Right cardiac atrium (tissue), 5 donors: Measurements from ENCODE around the gene ASB7. TPM values are rescaled to one million over a fixed set of nuclear protein-coding genes. Genes with fewer than 3 reads are reported as not detected.

ENCODE experiments used
- ATAC-seq, 2 donors: fragments of 200-7000 bp; cut with Tn5 transposase; one replicate each; pipeline versions ENCODE4 v1.8.0 to v1.9.1; 2020; ENCODE audit warnings: moderate library complexity in 2 of 2, mild to moderate bottlenecking in 1 of 2
- DNase-seq, 3 donors: peaks; one replicate each; pipeline ENCODE4 v3.0.0-alpha.2; 2020
- H3K27ac ChIP-seq: one replicate; pipeline ENCODE4 v1.5.1; 2013; ENCODE audit warnings: mild to moderate bottlenecking, low read length, control low read depth, moderate library complexity
- H3K27me3 ChIP-seq: one replicate; pipeline ENCODE4 v1.6.1; 2013; ENCODE audit not compliant: control insufficient read depth, insufficient read depth
- H3K4me1 ChIP-seq: one replicate; pipeline ENCODE4 v1.6.1; 2013; ENCODE audit warnings: low read length; ENCODE audit not compliant: control insufficient read depth, insufficient read depth
- H3K4me3 ChIP-seq: one replicate; pipeline ENCODE4 v1.5.1; 2013; ENCODE audit warnings: low read length, control low read depth
- H3K9me3 ChIP-seq: one replicate; pipeline ENCODE4 v1.6.1; 2013; ENCODE audit warnings: low read length; ENCODE audit not compliant: control insufficient read depth
- WGBS: extraction: QIAGEN DNeasy Blood & Tissue Kit; methylation state at CpG from one replicate; pipeline ENCODE4 v1.1.7; 2013; 5-methylcytosine and 5-hydroxymethylcytosine counted together
- intact Hi-C, 4 donors: fragments of 100-400 bp; cut with DNase I; formaldehyde crosslinking; loops; one replicate each; pipeline versions ENCODE4 v1.11.0 to v1.14.0; 2022 to 2023
- polyA plus RNA-seq: library from polyadenylated mRNA; stranded (reverse); fragments of 200-250 nt; gene quantifications from one replicate; pipeline ENCODE4 v1.2.3, GENCODE V29; 2013
- total RNA-seq, 4 donors: library from RNA; stranded (reverse); fragmentation: NEBNext Ultra II Directional; extraction: Animal tissue kit (Norgen Biotek cat#: 25700); gene quantifications; one replicate each; pipeline ENCODE4 v1.2.1, GENCODE V29; 2021
- donor health status: healthy with polysubstance abuse.
- donor health status: DM: no; HTN: yes; CAD: no.
- donor health status: DM: no; HTN: no; CAD: no.
- donor health status: DM: no; HTN: yes; CAD: no; lungs with severe emphysema.
- donor health status: DM: yes; HTN: yes; CAD: no.

ASB7 gene
- total and polyA plus RNA-seq, 5 donors: 3.1 to 9.3 (median 7.5) TPM

DNA sequence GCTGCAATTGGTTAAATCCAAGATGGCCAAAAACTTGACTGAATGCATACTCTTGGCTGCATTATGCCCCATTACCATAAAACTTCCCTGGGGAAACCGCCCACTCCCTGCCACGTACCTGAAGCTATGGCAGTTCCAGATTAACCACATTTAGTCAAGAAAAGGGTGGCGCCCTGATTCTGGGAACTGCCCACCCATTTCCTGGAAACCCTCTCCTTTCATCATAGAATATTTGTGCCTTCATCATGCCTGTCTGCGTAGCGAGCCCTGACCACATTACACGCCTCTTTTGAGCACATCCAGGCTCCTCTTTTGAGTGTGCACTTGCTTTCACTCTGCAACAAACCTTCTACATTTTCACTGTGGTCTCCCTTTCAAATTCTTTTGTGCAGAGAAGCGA is 5.6 kb upstream of the ASB7 start:
- intact Hi-C loops: no loop called here
- no peak overlapping the region for H3K4me3 ChIP-seq
- H3K27me3 ChIP-seq: no peaks in the 10 kb centered on the region
- WGBS: 85% methylated on average over 7 of the region's 7 CpGs
- no peak for ATAC-seq
- no peaks in the 10 kb centered on the region for H3K9me3 ChIP-seq
- H3K27ac ChIP-seq: no peak overlapping the region
- peaks cover 6% of the 10 kb centered on the region for H3K4me1 ChIP-seq
- peak in 2 of 3 donors; percentile 13 to 58 for DNase-seq

DNA sequence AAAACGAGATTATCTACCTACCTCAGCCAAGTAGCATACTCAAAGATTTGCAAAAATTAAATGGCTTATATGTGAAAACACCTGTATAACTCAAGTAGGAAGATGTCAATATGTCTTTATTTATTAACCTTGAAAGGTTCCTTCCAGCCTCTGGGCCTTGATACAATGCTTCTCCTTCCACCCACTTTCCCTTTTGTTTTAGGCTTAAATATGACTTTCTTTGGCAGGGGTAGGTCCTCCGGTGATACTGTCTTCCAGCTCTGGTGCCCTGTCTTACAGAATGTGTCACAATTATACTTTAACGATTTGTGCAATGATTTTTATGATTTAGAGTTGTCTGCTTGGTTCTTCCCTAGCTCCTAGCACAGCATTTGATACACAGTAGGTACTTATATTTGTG is 4.5 kb upstream of the ASB7 start:
- H3K4me3 ChIP-seq: no peak overlapping the region
- intact Hi-C loops: no loop called here
- H3K4me1 ChIP-seq: peaks cover 6% of the 10 kb centered on the region
- no peak for DNase-seq
- no peak overlapping the region for H3K27ac ChIP-seq
- H3K27me3 ChIP-seq: no peaks in the 10 kb centered on the region
- ATAC-seq: no peak
- WGBS: 95% methylated on average over 3 of the region's 3 CpGs
- H3K9me3 ChIP-seq: no peaks in the 10 kb centered on the region

- Histone ChIP-seq H3K27ac (no peak overlapping the region), H3K9me3 (no peaks in the 10 kb centered on the region), H3K4me3 (no peak overlapping the region), H3K27me3 (no peaks in the 10 kb centered on the region), H3K4me1 (peaks cover 6% of the 10 kb centered on the region)
- DNase-seq (no peak), ATAC-seq (no peak)
- intact Hi-C loops: no loop called here
- 98% methylated on average over 1 of the region's 1 CpG for WGBS
Measured at GRCh38 chr15:100598655-100599054, 3.7 kb upstream of the ASB7 start.

GRCh38 chr15:100601163-100601562 is 1.2 kb upstream of the ASB7 start:
- Histone ChIP-seq H3K27ac (no peak overlapping the region), H3K4me1 (peaks cover 6% of the 10 kb centered on the region), H3K4me3 (peak overlapping the region; percentile 90), H3K9me3 (no peaks in the 10 kb centered on the region), H3K27me3 (no peaks in the 10 kb centered on the region)
- DNase-seq (no peak), ATAC-seq (no peak)
- intact Hi-C loops: no loop called here
- under 1% methylated on average over 10 of the region's 10 CpGs for WGBS

DNA sequence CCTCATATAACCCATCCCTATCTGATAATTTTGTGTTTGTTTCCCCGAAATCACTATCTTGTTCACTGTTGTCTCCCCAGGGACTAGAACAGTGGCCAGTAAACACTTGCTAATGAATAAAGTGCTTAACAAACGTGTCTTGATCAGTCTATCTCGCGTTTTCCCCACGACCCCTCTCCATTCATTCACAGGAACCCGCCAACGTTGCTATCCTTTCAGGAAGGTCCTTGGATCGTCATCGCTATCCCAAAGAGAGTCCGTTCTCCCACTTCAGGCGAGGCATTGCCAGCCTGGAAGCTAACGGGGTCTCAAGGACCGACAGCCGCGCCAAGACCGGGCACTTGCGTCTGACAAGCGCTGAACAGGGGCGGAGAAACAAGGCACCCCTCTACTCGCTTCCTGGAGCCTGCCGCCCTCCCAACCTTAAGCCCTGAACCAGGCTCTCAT is 749 bp upstream of the ASB7 start:
- DNase-seq: no peak
- Histone ChIP-seq H3K4me3 (peak overlapping the region; percentile 90), H3K27me3 (no peaks in the 10 kb centered on the region), H3K9me3 (no peaks in the 10 kb centered on the region), H3K27ac (peak overlapping the region; percentile 83), H3K4me1 (peaks cover 6% of the 10 kb centered on the region)
- intact Hi-C loops: no loop called here
- ATAC-seq: peak in 1 of 2 donors; percentile 42
- under 1% methylated on average over 21 of the region's 21 CpGs for WGBS

GRCh38 chr15:100602823-100603393 is 519 bp downstream of the ASB7 start:
- peaks cover 6% of the 10 kb centered on the region for H3K4me1 ChIP-seq
- H3K27me3 ChIP-seq: no peaks in the 10 kb centered on the region
- no peaks in the 10 kb centered on the region for H3K9me3 ChIP-seq
- H3K4me3 ChIP-seq: peak overlapping the region; percentile 76
- WGBS: under 1% methylated on average over 16 of the region's 16 CpGs
- intact Hi-C loops: no loop called here
- ATAC-seq: no peak
- no peak for DNase-seq
- H3K27ac ChIP-seq: peak overlapping the region; percentile 74

DNA sequence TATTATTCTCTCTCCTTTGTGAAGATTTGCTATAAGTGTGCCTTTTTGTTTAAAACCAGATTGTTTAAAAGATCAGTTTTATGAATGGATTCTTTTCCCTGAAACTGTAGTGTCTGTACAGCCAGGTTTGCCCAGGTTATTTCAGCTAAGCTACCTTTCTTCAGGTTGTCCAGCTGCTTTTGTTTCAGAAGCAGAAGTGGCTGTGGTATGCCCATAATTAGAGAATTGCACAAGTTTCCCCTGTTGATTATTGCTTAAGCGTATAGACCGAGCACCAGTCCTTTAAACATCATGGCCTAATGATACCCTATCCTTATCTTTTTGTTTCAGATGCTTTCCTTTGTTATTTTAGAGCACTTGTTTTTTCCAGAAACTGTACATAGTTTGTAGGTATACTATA is 10.2 kb downstream of the ASB7 start:
- Histone ChIP-seq H3K9me3 (no peaks in the 10 kb centered on the region), H3K27ac (no peak overlapping the region), H3K27me3 (no peaks in the 10 kb centered on the region), H3K4me3 (no peak overlapping the region), H3K4me1 (no peaks in the 10 kb centered on the region)
- no peak for ATAC-seq
- no peak for DNase-seq
- intact Hi-C loops: no loop called here
- WGBS: 92% methylated on average over 2 of the region's 2 CpGs

- Histone ChIP-seq H3K27ac (no peak overlapping the region), H3K9me3 (no peaks in the 10 kb centered on the region), H3K4me1 (no peaks in the 10 kb centered on the region), H3K27me3 (no peaks in the 10 kb centered on the region), H3K4me3 (no peak overlapping the region)
- no peak for ATAC-seq
- WGBS: 93% methylated on average over 1 of the region's 1 CpG
- intact Hi-C loops: no loop called here
- DNase-seq: no peak
Measured at GRCh38 chr15:100613208-100613607, 10.8 kb downstream of the ASB7 start.

DNA sequence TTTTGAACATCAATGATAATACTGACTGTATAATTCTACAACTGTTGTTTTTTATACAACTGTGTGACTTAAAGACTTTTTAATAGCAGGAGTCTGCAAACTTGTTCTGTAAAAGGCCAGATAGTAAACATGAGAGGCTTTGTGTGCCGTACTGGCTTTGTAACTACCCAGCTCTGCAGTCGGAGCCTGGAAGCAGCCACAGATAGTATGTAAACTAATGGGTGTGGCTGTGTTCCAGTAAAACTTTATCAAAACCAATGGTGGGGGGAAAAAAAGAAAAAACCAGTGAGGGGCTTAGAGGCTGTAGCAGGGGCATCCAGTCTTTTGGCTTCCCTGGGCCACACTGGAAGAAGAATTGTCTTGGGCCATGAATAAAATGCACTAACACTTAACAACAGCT is 11.9 kb downstream of the ASB7 start:
- no peaks in the 10 kb centered on the region for H3K9me3 ChIP-seq
- intact Hi-C loops: no loop called here
- DNase-seq: no peak
- H3K27me3 ChIP-seq: no peaks in the 10 kb centered on the region
- 85% methylated on average over 2 of the region's 2 CpGs for WGBS
- H3K27ac ChIP-seq: no peak overlapping the region
- H3K4me1 ChIP-seq: no peaks in the 10 kb centered on the region
- ATAC-seq: no peak
- no peak overlapping the region for H3K4me3 ChIP-seq

- intact Hi-C loops: no loop called here
- no peaks in the 10 kb centered on the region for H3K27me3 ChIP-seq
- no peaks in the 10 kb centered on the region for H3K4me1 ChIP-seq
- no peak overlapping the region for H3K27ac ChIP-seq
- ATAC-seq (peak in 1 of 2 donors; percentile 33), DNase-seq (no peak)
- 81% methylated on average over 4 of the region's 4 CpGs for WGBS
- H3K4me3 ChIP-seq: no peak overlapping the region
- H3K9me3 ChIP-seq: no peaks in the 10 kb centered on the region
Measured at GRCh38 chr15:100614918-100615317, 12.5 kb downstream of the ASB7 start.

GRCh38 chr15:100615801-100616200 is 13.4 kb downstream of the ASB7 start:
- Histone ChIP-seq H3K4me1 (no peaks in the 10 kb centered on the region), H3K9me3 (no peaks in the 10 kb centered on the region), H3K27me3 (no peaks in the 10 kb centered on the region), H3K4me3 (no peak overlapping the region), H3K27ac (no peak overlapping the region)
- DNase-seq (no peak), ATAC-seq (no peak)
- WGBS: 49% methylated on average over 5 of the region's 5 CpGs
- intact Hi-C loops: no loop called here

GRCh38 chr15:100616700-100617099 is 14.3 kb downstream of the ASB7 start:
- H3K27ac ChIP-seq: no peak overlapping the region
- no peaks in the 10 kb centered on the region for H3K27me3 ChIP-seq
- WGBS: 91% methylated on average over 2 of the region's 2 CpGs
- ATAC-seq: no peak
- H3K4me1 ChIP-seq: no peaks in the 10 kb centered on the region
- H3K9me3 ChIP-seq: no peaks in the 10 kb centered on the region
- H3K4me3 ChIP-seq: no peak overlapping the region
- no peak for DNase-seq
- intact Hi-C loops: no loop called here
